OCI-LY3 (cell line): ENCODE data around the gene MAN1B1.
A peak's percentile ranks its signal among the peaks of the same experiment; 100 is the strongest.

Experiments
- H2AFZ ChIP-seq: fragments of 200-600, 300-600 bp; shearing (Covaris generic); 2 replicates; pipeline ENCODE4 v1.6.0; 2014; ENCODE audit warnings: antibody characterized with exemption, low read depth, low read length
- H3K27ac ChIP-seq: fragments of 200-600, 300-600 bp; sonication (generic); 2 replicates; pipeline ENCODE4 v1.5.1; 2014; ENCODE audit warnings: mild to moderate bottlenecking, low read length, moderate library complexity, mixed read lengths
- H3K27me3 ChIP-seq: fragments of 200-600, 300-600 bp; sonication (generic); 2 replicates; pipeline ENCODE4 v1.6.1; 2014; ENCODE audit warnings: low read depth, low read length, mixed read lengths
- H3K36me3 ChIP-seq: fragments of 200-600, 300-600 bp; sonication (generic); replicated peaks from 2 replicates; pipeline ENCODE3; 2014; ENCODE audit warnings: low read depth, low read length, mixed read lengths
- H3K4me1 ChIP-seq: fragments of 300-600, 200-600 bp; sonication (generic); 2 replicates; pipeline ENCODE4 v1.6.1; 2014; ENCODE audit warnings: low read length, mixed read lengths
- H3K4me2 ChIP-seq: fragments of 200-600, 300-600 bp; sonication (generic); 2 replicates; pipeline ENCODE4 v1.6.1; 2014; ENCODE audit warnings: low read length, mixed read lengths
- H3K4me3 ChIP-seq: fragments of 300-600, 200-600 bp; sonication (generic); 2 replicates; pipeline ENCODE4 v1.5.1; 2014; ENCODE audit warnings: antibody characterized with exemption, mild to moderate bottlenecking, low read length, moderate library complexity
- H3K79me2 ChIP-seq: fragments of 300-600, 200-600 bp; shearing (Covaris generic); 2 replicates; pipeline ENCODE4 v1.6.1; 2014; ENCODE audit warnings: mild to moderate bottlenecking, low read length, mixed read lengths
- H3K9ac ChIP-seq: fragments of 300-600, 200-600 bp; shearing (Covaris generic); 2 replicates; pipeline ENCODE4 v1.6.0; 2014; ENCODE audit warnings: mild to moderate bottlenecking, low read length, moderate library complexity
- H3K9me3 ChIP-seq: fragments of 200-600, 300-600 bp; shearing (Covaris generic); 2 replicates; pipeline ENCODE4 v1.6.1; 2014; ENCODE audit warnings: low read length, mixed read lengths; ENCODE audit not compliant: insufficient read depth
- H4K20me1 ChIP-seq: fragments of 200-600, 300-600 bp; sonication (generic); 2 replicates; pipeline ENCODE4 v1.6.1; 2016; ENCODE audit warnings: low read length, mixed read lengths; ENCODE audit not compliant: insufficient read depth
- CTCF ChIP-seq: fragments of 200-600, 300-600 bp; sonication (generic); IDR thresholded peaks from 2 replicates; pipeline ENCODE4 v1.5.1; 2014; ENCODE audit warnings: antibody characterized with exemption, low read length, low read depth
- EZH2phosphoT487 ChIP-seq: fragments of 200-600 bp; shearing (Covaris generic); IDR thresholded peaks from 2 replicates; pipeline ENCODE4 v1.6.1; 2018; ENCODE audit warnings: antibody characterized with exemption, mixed run types, low read depth

Gene MAN1B1

GRCh38 chr9:137077010-137077747, 9.6 kb upstream of the MAN1B1 start, which contains the start of gene UAP1L1:
Gene UAP1L1, plus strand, starts transcription at chr9:137077517. Its CDS starts 16 bp downstream, at chr9:137077533.
- Histone ChIP-seq H3K4me3 (peak within 1 kb of the TSS; percentile 89), H3K27me3 (no peaks in the 10 kb centered on the region), H3K9me3 (no peaks in the 10 kb centered on the region), H3K4me2 (peak within 1 kb of the TSS; percentile 98), H3K79me2 (peaks cover 10% of the 10 kb centered on the region), H3K4me1 (peaks cover 12% of the 10 kb centered on the region), H3K36me3 (peaks cover 32% of the 10 kb centered on the region), H2AFZ (peak within 1 kb of the TSS; percentile 88; the same call in 1 of the 2 replicates), H3K9ac (peak within 1 kb of the TSS; percentile 90), H4K20me1 (peaks cover 24% of the 10 kb centered on the region), H3K27ac (no peak within 1 kb of the TSS; the same call in 1 of the 2 replicates)
- TF ChIP-seq EZH2phosphoT487 = no peak
- no peak for TF ChIP-seq CTCF

- peaks cover 10% of the 10 kb centered on the region for H3K79me2 ChIP-seq
- H2AFZ ChIP-seq = no peak overlapping the region
- H3K4me3 ChIP-seq = peak overlapping the region; percentile 89
- H3K27ac ChIP-seq = no peak overlapping the region; the same call in 1 of the 2 replicates
- peaks cover 38% of the 10 kb centered on the region for H3K36me3 ChIP-seq
- H3K4me1 ChIP-seq = peaks cover 15% of the 10 kb centered on the region
- peaks cover 26% of the 10 kb centered on the region for H4K20me1 ChIP-seq
- H3K9me3 ChIP-seq = no peaks in the 10 kb centered on the region
- no peak for TF ChIP-seq CTCF
- no peak for TF ChIP-seq EZH2phosphoT487
- H3K27me3 ChIP-seq = no peaks in the 10 kb centered on the region
- peak overlapping the region; percentile 85 for H3K4me2 ChIP-seq
- H3K9ac ChIP-seq = peak overlapping the region; percentile 90
Observed at GRCh38 chr9:137077758-137078693, 8.8 kb upstream of the MAN1B1 start.

GRCh38 chr9:137078701-137079400, 7.9 kb upstream of the MAN1B1 start:
- Histone ChIP-seq H3K27ac (no peak overlapping the region), H3K4me2 (peak overlapping the region; percentile 85), H3K4me3 (peak overlapping the region; percentile 89), H3K27me3 (no peaks in the 10 kb centered on the region), H3K9me3 (no peaks in the 10 kb centered on the region), H3K36me3 (peaks cover 39% of the 10 kb centered on the region), H3K9ac (no peak overlapping the region), H3K79me2 (peaks cover 10% of the 10 kb centered on the region), H2AFZ (no peak overlapping the region), H3K4me1 (peaks cover 23% of the 10 kb centered on the region), H4K20me1 (peaks cover 30% of the 10 kb centered on the region)
- no peak for TF ChIP-seq EZH2phosphoT487
- TF ChIP-seq CTCF = no peak
